Bronchial epithelial cell (primary cell): ENCODE data around the gene TTLL8. TPM values are rescaled to one million over a fixed set of nuclear protein-coding genes. Genes with fewer than 3 reads are reported as not detected.

ENCODE experiments used
- DNase-seq: peaks from one replicate; pipeline ENCODE4 v3.0.0-alpha.2; 2010; ENCODE audit warnings: low read depth
- FAIRE-seq: peaks from 2 replicates; lab custom pipeline; 2011; peaks lifted over from hg19 to GRCh38; lab: Jason Lieb, UNC
- H3K27me3 ChIP-seq: 2 replicates; pipeline ENCODE4 v1.5.1; 2011; ENCODE audit warnings: low read length; ENCODE audit not compliant: control insufficient read depth, insufficient read depth
- H3K36me3 ChIP-seq: 2 replicates; pipeline ENCODE4 v1.5.1; 2011; ENCODE audit warnings: low read length; ENCODE audit not compliant: control insufficient read depth, insufficient read depth
- H3K4me3 ChIP-seq: 2 replicates; pipeline ENCODE4 v1.5.1; 2011; ENCODE audit warnings: mild to moderate bottlenecking, low read depth, low read length, control low read depth
- CTCF ChIP-seq: IDR thresholded peaks from 2 replicates; pipeline ENCODE4 v1.5.1; 2011; ENCODE audit warnings: mild to moderate bottlenecking, moderate library complexity, low read length, control low read depth, inconsistent platforms; ENCODE audit not compliant: insufficient read depth, severe bottlenecking
- total RNA-seq: library from RNA; depleted of rRNA; stranded (reverse); fragments of >200 nt; gene quantifications from 2 replicates; pipeline ENCODE4 v1.2.1, GENCODE V29; 2014

TTLL8 gene
- total RNA-seq, 1 donor from 2014 or later = not detected

DNA sequence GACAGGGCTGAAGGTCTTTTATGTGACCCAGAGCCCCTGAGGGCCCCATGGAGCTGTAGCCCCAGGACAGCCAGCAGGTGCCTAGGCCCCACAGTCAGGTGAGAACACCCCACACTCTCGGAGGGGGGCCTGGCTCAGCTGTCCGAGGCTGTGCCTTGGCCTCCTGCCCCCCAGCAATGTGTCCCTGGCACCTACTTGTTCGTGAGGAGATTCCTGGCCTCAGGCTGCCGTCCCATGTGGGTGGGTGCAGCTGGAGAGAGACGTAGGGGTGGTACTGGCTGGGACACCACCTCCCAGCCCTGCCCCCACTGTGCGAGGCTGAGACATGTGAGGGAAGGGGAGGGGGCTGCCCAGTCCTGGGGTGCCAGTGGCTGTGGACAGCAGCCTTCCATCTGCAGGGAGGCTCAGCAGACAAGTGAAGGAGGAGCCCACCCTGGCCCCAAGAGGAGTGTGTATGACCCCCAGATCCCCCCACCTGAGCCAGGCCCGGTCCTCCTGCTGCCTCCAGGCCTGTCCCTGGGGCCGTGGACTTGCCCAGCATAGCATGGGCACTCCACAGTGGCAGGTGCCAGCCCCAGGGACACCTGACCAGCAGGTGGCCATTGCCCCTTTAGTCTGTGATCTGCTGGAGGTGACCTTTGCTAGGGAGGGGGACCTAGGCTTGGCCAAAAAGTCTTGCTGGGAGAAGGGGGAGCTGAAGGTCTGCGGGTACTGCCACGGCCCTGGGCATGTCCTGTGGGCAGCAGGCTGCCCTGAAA, 62.6 kb downstream of the TTLL8 start:
- Histone ChIP-seq H3K4me3 (no peak overlapping the region), H3K36me3 (no peaks in the 10 kb centered on the region), H3K27me3 (no peaks in the 10 kb centered on the region)
- no peak for FAIRE-seq
- no peak for DNase-seq
- TF ChIP-seq CTCF = no peak

- no peak for DNase-seq
- H3K36me3 ChIP-seq = no peaks in the 10 kb centered on the region
- H3K4me3 ChIP-seq = no peak overlapping the region
- no peaks in the 10 kb centered on the region for H3K27me3 ChIP-seq
- no peak for TF ChIP-seq CTCF
- FAIRE-seq = no peak
Measured at GRCh38 chr22:49995041-49995360, 63.1 kb downstream of the TTLL8 start.

- TF ChIP-seq CTCF = no peak
- Histone ChIP-seq H3K27me3 (no peaks in the 10 kb centered on the region), H3K36me3 (no peaks in the 10 kb centered on the region), H3K4me3 (no peak overlapping the region)
- no peak for DNase-seq
- no peak for FAIRE-seq
Measured at GRCh38 chr22:49994361-49995040, 63.6 kb downstream of the TTLL8 start.

DNA sequence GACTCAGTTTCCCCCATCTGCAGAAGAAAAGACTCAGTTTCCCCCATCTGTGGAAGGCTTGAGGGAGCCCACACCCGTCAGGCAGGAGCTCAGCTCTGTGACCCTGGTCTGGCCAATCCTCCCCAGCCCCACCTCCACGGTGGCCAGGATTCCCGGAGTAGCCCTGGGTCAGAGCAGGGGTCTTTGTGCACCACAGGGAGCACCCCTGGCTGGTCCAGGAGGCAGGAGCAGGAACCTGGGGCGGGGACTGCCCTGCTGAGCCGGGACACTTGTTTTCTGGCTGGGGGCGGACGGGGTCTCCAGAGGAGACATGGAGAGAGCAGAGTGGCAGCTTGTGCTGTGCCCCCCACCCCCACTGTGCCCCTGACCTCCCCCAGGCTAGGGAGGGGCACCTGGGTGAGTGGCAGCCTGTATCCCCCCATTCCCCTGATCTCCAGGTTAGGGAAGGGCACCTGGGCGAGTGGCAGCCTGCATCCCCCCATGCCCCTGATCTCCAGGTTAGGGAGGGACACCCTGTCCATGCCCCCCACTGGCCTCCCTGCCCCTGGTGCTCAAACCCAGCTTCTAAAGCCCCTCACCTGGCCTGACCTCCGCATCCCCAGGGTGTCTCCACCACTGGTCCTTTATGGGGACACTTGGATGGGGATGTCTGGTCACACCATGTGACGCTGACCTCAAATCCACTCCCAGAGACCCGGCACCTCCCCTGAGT, 64.3 kb downstream of the TTLL8 start:
- FAIRE-seq (no peak), DNase-seq (no peak)
- no peaks in the 10 kb centered on the region for H3K27me3 ChIP-seq
- no peaks in the 10 kb centered on the region for H3K36me3 ChIP-seq
- no peak for TF ChIP-seq CTCF
- no peak overlapping the region for H3K4me3 ChIP-seq

- DNase-seq (peak; percentile 27), FAIRE-seq (no peak)
- TF ChIP-seq CTCF = peak; percentile 91
- Histone ChIP-seq H3K4me3 (no peak overlapping the region), H3K36me3 (no peaks in the 10 kb centered on the region), H3K27me3 (no peaks in the 10 kb centered on the region)
Measured at GRCh38 chr22:49992921-49993648, 65.0 kb downstream of the TTLL8 start.
